ENCODE results near the gene PRR15L. TPM values are rescaled to one million over a fixed set of nuclear protein-coding genes. Genes with fewer than 3 reads are reported as not detected.
"Not testable (repeated sequence)": the region's sequence is repeated elsewhere in the genome, so short reads cannot be mapped to it uniquely, and the experiment has no call there.

PRR15L gene
- total RNA-seq, 1 donor from 2014 or later: 0.14 TPM

DNA sequence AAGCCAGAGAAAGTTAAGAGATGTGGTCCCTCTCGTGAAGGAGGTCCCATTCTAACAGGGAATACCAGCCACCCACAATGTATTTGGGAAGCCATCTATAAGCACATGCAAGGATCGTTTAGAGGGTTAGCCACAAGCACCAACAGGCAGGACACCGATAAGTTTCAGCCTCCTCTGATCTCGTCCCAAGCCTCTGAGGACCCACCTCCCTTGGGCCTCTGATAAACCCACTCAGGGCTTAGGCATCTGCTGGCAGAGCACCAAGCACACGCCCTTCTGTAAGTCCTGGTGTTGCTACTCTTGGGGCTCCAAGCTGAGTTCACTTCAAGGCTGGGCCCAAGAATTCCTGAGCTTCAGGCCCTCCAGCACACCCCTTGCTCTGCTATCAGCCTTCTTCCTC, 21.7 kb downstream of the PRR15L start:
- no peak overlapping the region for H3K4me3 ChIP-seq
- no peaks in the 10 kb centered on the region for H3K9me3 ChIP-seq (replicated peaks)
- H3K4me1 ChIP-seq: peaks cover 6% of the 10 kb centered on the region
- TF ChIP-seq, protein P1, sequence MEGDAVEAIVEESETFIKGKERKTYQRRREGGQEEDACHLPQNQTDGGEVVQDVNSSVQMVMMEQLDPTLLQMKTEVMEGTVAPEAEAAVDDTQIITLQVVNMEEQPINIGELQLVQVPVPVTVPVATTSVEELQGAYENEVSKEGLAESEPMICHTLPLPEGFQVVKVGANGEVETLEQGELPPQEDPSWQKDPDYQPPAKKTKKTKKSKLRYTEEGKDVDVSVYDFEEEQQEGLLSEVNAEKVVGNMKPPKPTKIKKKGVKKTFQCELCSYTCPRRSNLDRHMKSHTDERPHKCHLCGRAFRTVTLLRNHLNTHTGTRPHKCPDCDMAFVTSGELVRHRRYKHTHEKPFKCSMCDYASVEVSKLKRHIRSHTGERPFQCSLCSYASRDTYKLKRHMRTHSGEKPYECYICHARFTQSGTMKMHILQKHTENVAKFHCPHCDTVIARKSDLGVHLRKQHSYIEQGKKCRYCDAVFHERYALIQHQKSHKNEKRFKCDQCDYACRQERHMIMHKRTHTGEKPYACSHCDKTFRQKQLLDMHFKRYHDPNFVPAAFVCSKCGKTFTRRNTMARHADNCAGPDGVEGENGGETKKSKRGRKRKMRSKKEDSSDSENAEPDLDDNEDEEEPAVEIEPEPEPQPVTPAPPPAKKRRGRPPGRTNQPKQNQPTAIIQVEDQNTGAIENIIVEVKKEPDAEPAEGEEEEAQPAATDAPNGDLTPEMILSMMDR (IDR thresholded peaks at IDR 0.05; ENCODE audit: borderline replicate concordance): no peak
- H3K27ac ChIP-seq (replicated peaks): no peak overlapping the region
- no peak for DNase-seq
- peaks cover 6% of the 10 kb centered on the region for H3K36me3 ChIP-seq
- intact Hi-C loops (cut with micrococcal nuclease): no loop called here
- H3K27me3 ChIP-seq (ENCODE audit: low read depth): no peaks in the 10 kb centered on the region

DNA sequence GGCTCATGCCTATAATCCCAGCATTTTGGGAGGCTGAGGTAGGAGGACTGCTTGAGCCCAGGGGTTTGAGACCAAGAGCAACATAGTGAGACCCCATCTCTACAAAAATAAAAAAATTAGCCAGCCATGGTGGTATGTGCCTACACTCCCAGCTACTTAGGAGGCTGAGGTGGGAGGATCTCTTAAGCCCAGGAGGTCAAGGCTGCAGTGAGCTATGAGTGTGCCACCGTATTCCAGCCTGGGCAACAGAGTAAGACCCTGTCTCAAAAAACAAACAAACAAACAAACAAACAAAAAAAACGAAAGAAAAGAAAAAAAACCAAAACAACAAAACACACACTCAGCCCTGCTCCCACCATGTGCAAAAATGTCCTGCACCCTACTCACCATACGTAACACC, 22.2 kb downstream of the PRR15L start:
- H3K4me3 ChIP-seq; H3K27ac ChIP-seq (replicated peaks); H3K4me1 ChIP-seq; intact Hi-C loops (cut with micrococcal nuclease); H3K27me3 ChIP-seq (ENCODE audit: low read depth); H3K36me3 ChIP-seq; H3K9me3 ChIP-seq (replicated peaks); DNase-seq: not testable (repeated sequence)

DNA sequence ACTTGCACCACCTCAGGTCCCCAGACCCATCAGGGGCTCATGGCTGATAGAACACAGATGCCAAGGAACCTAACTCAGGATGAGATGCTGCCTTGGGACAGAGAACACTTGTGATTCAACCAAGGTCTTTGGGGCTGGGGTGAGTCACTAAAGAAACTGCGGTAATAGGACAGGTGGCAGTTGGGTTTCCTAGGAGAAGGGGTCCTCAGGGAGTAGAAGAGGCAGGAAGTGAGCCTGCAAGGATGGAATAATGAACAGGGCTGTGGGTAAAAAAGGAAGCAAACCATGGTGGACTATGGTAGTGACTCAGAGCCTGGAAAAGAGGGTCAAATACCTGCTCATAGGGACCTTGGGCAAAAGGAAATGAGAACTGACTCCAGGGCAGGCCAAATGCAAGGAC, 22.8 kb downstream of the PRR15L start:
- no peak for DNase-seq
- Histone ChIP-seq H3K27ac (replicated peaks) (no peak overlapping the region), H3K36me3 (peaks cover 14% of the 10 kb centered on the region), H3K4me1 (peaks cover 7% of the 10 kb centered on the region), H3K9me3 (replicated peaks) (no peaks in the 10 kb centered on the region), H3K4me3 (no peak overlapping the region), H3K27me3 (ENCODE audit: low read depth) (no peaks in the 10 kb centered on the region)
- TF ChIP-seq, protein P1 (IDR thresholded peaks at IDR 0.05; ENCODE audit: borderline replicate concordance): no peak
- intact Hi-C loops (cut with micrococcal nuclease): no loop called here

DNA sequence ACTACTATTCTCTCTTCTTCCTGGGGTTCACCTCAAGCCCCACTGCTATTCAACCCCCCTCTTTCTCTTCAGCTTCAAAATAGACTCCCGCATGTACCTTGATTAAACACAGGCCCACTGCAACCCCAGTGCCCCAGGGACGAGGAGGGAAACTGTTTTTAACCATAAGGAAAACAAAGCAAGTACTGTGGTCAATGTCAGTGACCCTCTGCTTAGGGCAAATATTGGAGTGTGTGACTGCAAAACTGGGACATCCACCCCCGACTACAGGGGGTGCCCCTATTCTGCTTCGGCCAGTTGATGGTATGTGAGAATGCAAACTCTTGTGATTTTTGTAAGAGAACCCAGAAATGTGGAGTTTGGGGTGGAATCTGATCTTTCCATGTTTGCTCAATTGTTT, 25.8 kb downstream of the PRR15L start:
- peak overlapping the region; percentile 80 for H3K27ac ChIP-seq (replicated peaks)
- peaks cover 34% of the 10 kb centered on the region for H3K36me3 ChIP-seq
- intact Hi-C loops (cut with micrococcal nuclease): no loop called here
- DNase-seq: no peak
- H3K4me1 ChIP-seq: peaks cover 24% of the 10 kb centered on the region
- TF ChIP-seq, protein P1 (IDR thresholded peaks at IDR 0.05; ENCODE audit: borderline replicate concordance): no peak
- H3K9me3 ChIP-seq (replicated peaks): no peaks in the 10 kb centered on the region
- H3K27me3 ChIP-seq (ENCODE audit: low read depth): no peaks in the 10 kb centered on the region
- H3K4me3 ChIP-seq: no peak overlapping the region

DNA sequence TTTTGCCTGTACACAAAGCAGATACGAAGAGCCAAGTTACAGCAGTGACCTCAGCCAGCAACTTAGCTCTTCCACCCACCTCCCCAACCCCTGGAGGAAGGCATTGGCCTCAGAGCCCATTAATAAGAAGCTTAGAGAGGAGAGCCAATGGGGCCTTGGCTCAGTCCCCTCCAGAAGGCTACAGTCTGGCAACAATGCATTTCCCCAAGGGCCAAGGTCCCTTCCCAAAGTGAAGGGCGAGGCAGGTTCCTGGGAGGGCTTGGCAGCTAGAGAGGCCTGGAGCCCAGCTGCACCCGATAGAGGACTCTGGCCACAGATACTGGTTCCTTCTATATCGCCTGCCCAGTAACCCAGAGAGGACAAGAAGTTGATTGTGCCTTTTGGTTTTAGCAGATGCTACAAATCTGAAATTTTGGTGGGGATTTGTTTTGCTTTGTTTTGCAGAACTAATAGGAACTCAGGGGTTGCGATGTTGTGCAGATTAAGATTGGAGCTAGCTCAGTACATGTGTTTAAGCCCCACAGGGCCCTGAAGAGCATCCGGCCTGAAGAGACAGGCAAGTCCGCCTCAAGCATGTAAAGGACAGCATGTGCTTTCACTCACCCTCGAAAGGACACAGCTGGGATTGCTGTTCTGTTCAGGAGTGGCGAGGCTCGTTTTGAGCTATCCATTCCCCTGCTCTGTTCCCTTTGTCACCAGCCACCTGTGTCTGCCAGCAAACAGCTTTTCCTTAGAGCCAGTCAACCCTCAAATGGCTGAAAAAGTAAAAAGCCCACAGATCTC, 28.3 kb downstream of the PRR15L start:
- peaks cover 58% of the 10 kb centered on the region for H3K36me3 ChIP-seq
- H3K9me3 ChIP-seq (replicated peaks): no peaks in the 10 kb centered on the region
- peaks cover 30% of the 10 kb centered on the region for H3K4me1 ChIP-seq
- TF ChIP-seq, protein P1 (IDR thresholded peaks at IDR 0.05; ENCODE audit: borderline replicate concordance): no peak
- H3K27ac ChIP-seq (replicated peaks): peak overlapping the region; percentile 80
- no peaks in the 10 kb centered on the region for H3K27me3 ChIP-seq (ENCODE audit: low read depth)
- peak; percentile 56 for DNase-seq
- intact Hi-C loops (cut with micrococcal nuclease): no loop called here
- H3K4me3 ChIP-seq: no peak overlapping the region

DNA sequence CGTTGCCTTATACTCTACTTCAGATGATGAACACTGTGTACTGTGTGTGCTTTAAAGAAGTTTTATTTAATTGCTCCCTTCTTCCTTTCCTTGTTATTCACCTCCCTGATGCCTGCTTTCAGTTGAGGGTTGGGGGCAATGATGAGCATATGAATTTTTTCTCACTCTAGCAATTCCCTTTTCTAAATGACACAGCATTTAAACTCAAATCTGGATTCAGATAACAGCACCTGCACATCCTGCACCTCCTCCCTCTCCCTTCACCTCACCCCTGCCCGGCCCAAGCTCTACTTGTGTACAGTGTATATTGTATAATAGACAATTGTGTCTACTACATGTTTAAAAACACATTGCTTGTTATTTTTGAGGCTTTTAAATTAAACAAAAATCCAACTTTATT, 29.3 kb downstream of the PRR15L start:
- H3K4me1 ChIP-seq: peaks cover 30% of the 10 kb centered on the region
- peaks cover 68% of the 10 kb centered on the region for H3K36me3 ChIP-seq
- no peaks in the 10 kb centered on the region for H3K9me3 ChIP-seq (replicated peaks)
- TF ChIP-seq, protein P1 (IDR thresholded peaks at IDR 0.05; ENCODE audit: borderline replicate concordance): no peak
- H3K27ac ChIP-seq (replicated peaks): peak overlapping the region; percentile 80
- no peak for DNase-seq
- no peaks in the 10 kb centered on the region for H3K27me3 ChIP-seq (ENCODE audit: low read depth)
- H3K4me3 ChIP-seq: no peak overlapping the region
- intact Hi-C loops (cut with micrococcal nuclease): no loop called here

All from left ventricle myocardium inferior (tissue), 1 donor.